Measurements from ENCODE around the gene TMEM131L.

DNA sequence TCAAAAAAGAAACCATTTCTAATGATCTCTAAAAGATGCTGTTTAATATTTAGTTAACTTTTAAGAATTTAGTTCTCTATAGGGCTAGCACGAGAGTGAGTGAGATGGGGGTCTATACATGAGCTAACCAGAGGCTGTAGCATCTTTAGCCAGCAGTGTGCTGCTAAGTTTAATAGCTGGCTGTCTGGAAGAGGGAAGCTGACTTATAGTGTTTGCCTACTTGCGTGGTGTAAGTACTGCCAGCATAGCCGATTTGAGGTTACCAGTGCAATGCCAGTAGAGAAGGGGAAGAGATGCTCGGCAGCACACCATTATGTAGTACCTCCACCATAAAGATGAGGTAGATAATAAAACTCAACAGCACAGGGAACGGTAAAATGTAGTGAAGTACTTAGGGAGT, 47.1 kb upstream of the TMEM131L start:
- TF ChIP-seq, protein P1, sequence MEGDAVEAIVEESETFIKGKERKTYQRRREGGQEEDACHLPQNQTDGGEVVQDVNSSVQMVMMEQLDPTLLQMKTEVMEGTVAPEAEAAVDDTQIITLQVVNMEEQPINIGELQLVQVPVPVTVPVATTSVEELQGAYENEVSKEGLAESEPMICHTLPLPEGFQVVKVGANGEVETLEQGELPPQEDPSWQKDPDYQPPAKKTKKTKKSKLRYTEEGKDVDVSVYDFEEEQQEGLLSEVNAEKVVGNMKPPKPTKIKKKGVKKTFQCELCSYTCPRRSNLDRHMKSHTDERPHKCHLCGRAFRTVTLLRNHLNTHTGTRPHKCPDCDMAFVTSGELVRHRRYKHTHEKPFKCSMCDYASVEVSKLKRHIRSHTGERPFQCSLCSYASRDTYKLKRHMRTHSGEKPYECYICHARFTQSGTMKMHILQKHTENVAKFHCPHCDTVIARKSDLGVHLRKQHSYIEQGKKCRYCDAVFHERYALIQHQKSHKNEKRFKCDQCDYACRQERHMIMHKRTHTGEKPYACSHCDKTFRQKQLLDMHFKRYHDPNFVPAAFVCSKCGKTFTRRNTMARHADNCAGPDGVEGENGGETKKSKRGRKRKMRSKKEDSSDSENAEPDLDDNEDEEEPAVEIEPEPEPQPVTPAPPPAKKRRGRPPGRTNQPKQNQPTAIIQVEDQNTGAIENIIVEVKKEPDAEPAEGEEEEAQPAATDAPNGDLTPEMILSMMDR (IDR thresholded peaks at IDR 0.05) = no peak
- TF ChIP-seq POLR2AphosphoS5 (IDR thresholded peaks at IDR 0.05) = no peak
